ENCODE results near the gene SPAG9.

The SPAG9 gene

GRCh38 chr17:50956750-50957523 lies 163.7 kb downstream of the SPAG9 start:
- 45% methylated on average over 13 of the region's 13 CpGs for WGBS
- H3K4me1 ChIP-seq (ENCODE audit: insufficient read depth, low read length), result peaks cover 17% of the 10 kb centered on the region
- no peak overlapping the region for H3K9ac ChIP-seq (ENCODE audit: low read depth, low read length)
- no peaks in the 10 kb centered on the region for H3K27me3 ChIP-seq (ENCODE audit: insufficient read depth, low read length)
- H3K36me3 ChIP-seq (ENCODE audit: insufficient read depth, low read length), result no peaks in the 10 kb centered on the region
- no peaks in the 10 kb centered on the region for H3K9me3 ChIP-seq (ENCODE audit: insufficient read depth, low read depth, low read length)
- no peak overlapping the region for H3K4me3 ChIP-seq (ENCODE audit: low read length)
- 0 out of 2 replicates have a peak overlapping the region, but pooled peaks have one; percentile 6 for H3K27ac ChIP-seq (ENCODE audit: low read depth, low read length)

- no peak overlapping the region for H3K9ac ChIP-seq (ENCODE audit: low read depth, low read length)
- H3K4me3 ChIP-seq (ENCODE audit: low read length), result no peak overlapping the region
- peaks cover 17% of the 10 kb centered on the region for H3K4me1 ChIP-seq (ENCODE audit: insufficient read depth, low read length)
- no peaks in the 10 kb centered on the region for H3K27me3 ChIP-seq (ENCODE audit: insufficient read depth, low read length)
- 92% methylated on average over 4 of the region's 4 CpGs for WGBS
- H3K27ac ChIP-seq (ENCODE audit: low read depth, low read length), result no peak overlapping the region
- H3K36me3 ChIP-seq (ENCODE audit: insufficient read depth, low read length), result no peaks in the 10 kb centered on the region
- H3K9me3 ChIP-seq (ENCODE audit: insufficient read depth, low read depth, low read length), result no peaks in the 10 kb centered on the region
Observed at GRCh38 chr17:50956409-50956749, 164.3 kb downstream of the SPAG9 start.

- 87% methylated on average over 6 of the region's 8 CpGs for WGBS
- Histone ChIP-seq H3K27me3 (ENCODE audit: insufficient read depth, low read length) (no peaks in the 10 kb centered on the region), H3K4me3 (ENCODE audit: low read length) (no peak overlapping the region), H3K4me1 (ENCODE audit: insufficient read depth, low read length) (peaks cover 20% of the 10 kb centered on the region), H3K9ac (ENCODE audit: low read depth, low read length) (no peak overlapping the region), H3K27ac (ENCODE audit: low read depth, low read length) (no peak overlapping the region), H3K36me3 (ENCODE audit: insufficient read depth, low read length) (no peaks in the 10 kb centered on the region), H3K9me3 (ENCODE audit: insufficient read depth, low read depth, low read length) (no peaks in the 10 kb centered on the region)
Observed at GRCh38 chr17:50955667-50956120, 165.0 kb downstream of the SPAG9 start.

- Histone ChIP-seq H3K36me3 (ENCODE audit: insufficient read depth, low read length) (no peaks in the 10 kb centered on the region), H3K9me3 (ENCODE audit: insufficient read depth, low read depth, low read length) (no peaks in the 10 kb centered on the region), H3K27me3 (ENCODE audit: insufficient read depth, low read length) (no peaks in the 10 kb centered on the region), H3K4me1 (ENCODE audit: insufficient read depth, low read length) (peaks cover 21% of the 10 kb centered on the region), H3K9ac (ENCODE audit: low read depth, low read length) (no peak overlapping the region), H3K27ac (ENCODE audit: low read depth, low read length) (no peak overlapping the region), H3K4me3 (ENCODE audit: low read length) (no peak overlapping the region)
- 92% methylated on average over 8 of the region's 8 CpGs for WGBS
Observed at GRCh38 chr17:50955160-50955559, 165.5 kb downstream of the SPAG9 start.

GRCh38 chr17:50954641-50955121 lies 166.0 kb downstream of the SPAG9 start:
- Histone ChIP-seq H3K4me3 (ENCODE audit: low read length) (no peak overlapping the region), H3K27ac (ENCODE audit: low read depth, low read length) (peak overlapping the region; percentile 24; the same call in 1 of the 2 replicates), H3K36me3 (ENCODE audit: insufficient read depth, low read length) (no peaks in the 10 kb centered on the region), H3K9me3 (ENCODE audit: insufficient read depth, low read depth, low read length) (no peaks in the 10 kb centered on the region), H3K4me1 (ENCODE audit: insufficient read depth, low read length) (peaks cover 23% of the 10 kb centered on the region), H3K27me3 (ENCODE audit: insufficient read depth, low read length) (no peaks in the 10 kb centered on the region), H3K9ac (ENCODE audit: low read depth, low read length) (peak overlapping the region; percentile 9; the same call in 1 of the 2 replicates)
- WGBS, result 80% methylated on average over 8 of the region's 8 CpGs

GRCh38 chr17:50953831-50954601 lies 166.7 kb downstream of the SPAG9 start:
- Histone ChIP-seq H3K9me3 (ENCODE audit: insufficient read depth, low read depth, low read length) (no peaks in the 10 kb centered on the region), H3K27ac (ENCODE audit: low read depth, low read length) (peak overlapping the region; percentile 24), H3K36me3 (ENCODE audit: insufficient read depth, low read length) (no peaks in the 10 kb centered on the region), H3K4me1 (ENCODE audit: insufficient read depth, low read length) (peaks cover 24% of the 10 kb centered on the region), H3K9ac (ENCODE audit: low read depth, low read length) (peak overlapping the region; percentile 9; the same call in 1 of the 2 replicates), H3K4me3 (ENCODE audit: low read length) (no peak overlapping the region), H3K27me3 (ENCODE audit: insufficient read depth, low read length) (no peaks in the 10 kb centered on the region)
- 46% methylated on average over 17 of the region's 17 CpGs for WGBS

- H3K27ac ChIP-seq (ENCODE audit: low read depth, low read length), result no peak overlapping the region
- H3K9ac ChIP-seq (ENCODE audit: low read depth, low read length), result no peak overlapping the region
- no peaks in the 10 kb centered on the region for H3K9me3 ChIP-seq (ENCODE audit: insufficient read depth, low read depth, low read length)
- H3K27me3 ChIP-seq (ENCODE audit: insufficient read depth, low read length), result no peaks in the 10 kb centered on the region
- 82% methylated on average over 3 of the region's 5 CpGs for WGBS
- no peaks in the 10 kb centered on the region for H3K36me3 ChIP-seq (ENCODE audit: insufficient read depth, low read length)
- peaks cover 24% of the 10 kb centered on the region for H3K4me1 ChIP-seq (ENCODE audit: insufficient read depth, low read length)
- no peak overlapping the region for H3K4me3 ChIP-seq (ENCODE audit: low read length)
Observed at GRCh38 chr17:50953518-50953830, 167.2 kb downstream of the SPAG9 start.

GRCh38 chr17:50952889-50953288 lies 167.8 kb downstream of the SPAG9 start:
- no peak overlapping the region for H3K27ac ChIP-seq (ENCODE audit: low read depth, low read length)
- no peaks in the 10 kb centered on the region for H3K27me3 ChIP-seq (ENCODE audit: insufficient read depth, low read length)
- H3K4me1 ChIP-seq (ENCODE audit: insufficient read depth, low read length), result peaks cover 24% of the 10 kb centered on the region
- no peak overlapping the region for H3K9ac ChIP-seq (ENCODE audit: low read depth, low read length)
- no peaks in the 10 kb centered on the region for H3K36me3 ChIP-seq (ENCODE audit: insufficient read depth, low read length)
- WGBS, result 92% methylated on average over 6 of the region's 6 CpGs
- no peaks in the 10 kb centered on the region for H3K9me3 ChIP-seq (ENCODE audit: insufficient read depth, low read depth, low read length)
- H3K4me3 ChIP-seq (ENCODE audit: low read length), result no peak overlapping the region

- H3K9ac ChIP-seq (ENCODE audit: low read depth, low read length), result no peak overlapping the region
- 91% methylated on average over 5 of the region's 5 CpGs for WGBS
- H3K4me3 ChIP-seq (ENCODE audit: low read length), result no peak overlapping the region
- no peaks in the 10 kb centered on the region for H3K27me3 ChIP-seq (ENCODE audit: insufficient read depth, low read length)
- no peak overlapping the region for H3K27ac ChIP-seq (ENCODE audit: low read depth, low read length)
- H3K36me3 ChIP-seq (ENCODE audit: insufficient read depth, low read length), result no peaks in the 10 kb centered on the region
- H3K9me3 ChIP-seq (ENCODE audit: insufficient read depth, low read depth, low read length), result no peaks in the 10 kb centered on the region
- H3K4me1 ChIP-seq (ENCODE audit: insufficient read depth, low read length), result peaks cover 21% of the 10 kb centered on the region
Observed at GRCh38 chr17:50952013-50952412, 168.7 kb downstream of the SPAG9 start.

GRCh38 chr17:50949989-50950877 lies 170.4 kb downstream of the SPAG9 start:
- Histone ChIP-seq H3K4me3 (ENCODE audit: low read length) (no peak overlapping the region), H3K27ac (ENCODE audit: low read depth, low read length) (peak overlapping the region; percentile 5; the same call in 1 of the 2 replicates), H3K27me3 (ENCODE audit: insufficient read depth, low read length) (0 out of 2 replicates have a peak, but pooled peaks cover under 1% of the 10 kb centered on the region), H3K9ac (ENCODE audit: low read depth, low read length) (no peak overlapping the region), H3K36me3 (ENCODE audit: insufficient read depth, low read length) (no peaks in the 10 kb centered on the region), H3K9me3 (ENCODE audit: insufficient read depth, low read depth, low read length) (no peaks in the 10 kb centered on the region), H3K4me1 (ENCODE audit: insufficient read depth, low read length) (peaks cover 20% of the 10 kb centered on the region)
- 34% methylated on average over 26 of the region's 26 CpGs for WGBS
